Measurements from ENCODE around the gene PCDHGA1.

PCDHGA1 gene

GRCh38 chr5:141557681-141558136 lies 227.4 kb downstream of the PCDHGA1 start:
- DNase-seq: peak; percentile 82

- no peak for DNase-seq
Measured at GRCh38 chr5:141558150-141558549, 227.8 kb downstream of the PCDHGA1 start.

GRCh38 chr5:141559461-141559860 lies 229.1 kb downstream of the PCDHGA1 start:
- DNase-seq: no peak

GRCh38 chr5:141560151-141560550 lies 229.8 kb downstream of the PCDHGA1 start:
- no peak for DNase-seq

GRCh38 chr5:141560725-141561483 lies 230.6 kb downstream of the PCDHGA1 start:
- no peak for DNase-seq
